BE2C (cell line): Measurements from ENCODE around the gene ATP5IF1.

Source experiments
- DNase-seq: peaks from one replicate; pipeline ENCODE4 v3.0.0-alpha.2; 2020
- H3K27me3 ChIP-seq: fragments of 250-450 bp; sonication (Bioruptor Pico); 2 replicates; pipeline ENCODE4 v1.5.1; 2020; ENCODE audit warnings: mild to moderate bottlenecking
- H3K36me3 ChIP-seq: fragments of 250-450 bp; sonication (Bioruptor Pico); 2 replicates; pipeline ENCODE4 v1.5.1; 2020; ENCODE audit warnings: mild to moderate bottlenecking
- H3K4me1 ChIP-seq: fragments of 250-450 bp; sonication (Bioruptor Pico); 2 replicates; pipeline ENCODE4 v1.5.1; 2020
- H3K4me3 ChIP-seq: 2 replicates; pipeline ENCODE4 v1.5.1; 2011; ENCODE audit warnings: low read depth, low read length
- H3K9me3 ChIP-seq: fragments of 250-450 bp; sonication (Bioruptor Pico); 2 replicates; pipeline ENCODE4 v1.5.1; 2020
- CTCF ChIP-seq: IDR thresholded peaks from 2 replicates; pipeline ENCODE4 v1.5.1; 2012; ENCODE audit warnings: mild to moderate bottlenecking, low read depth, low read length

The ATP5IF1 gene

GRCh38 chr1:28258628-28259251 is 22.8 kb downstream of the ATP5IF1 start:
- no peak for TF ChIP-seq CTCF
- no peaks in the 10 kb centered on the region for H3K27me3 ChIP-seq
- no peaks in the 10 kb centered on the region; the same call in 1 of the 2 replicates for H3K36me3 ChIP-seq
- DNase-seq: no peak
- peak overlapping the region; percentile 32 for H3K4me3 ChIP-seq
- H3K4me1 ChIP-seq: no peaks in the 10 kb centered on the region
- H3K9me3 ChIP-seq: no peaks in the 10 kb centered on the region

GRCh38 chr1:28259252-28259933 is 23.5 kb downstream of the ATP5IF1 start, which contains the start of gene SESN2:
TSS of gene SESN2 (plus strand) at chr1:28259518. CDS start at chr1:28259848, 330 bp downstream.
- peak; percentile 97 for DNase-seq
- H3K4me3 ChIP-seq: peak within 1 kb of the TSS; percentile 81
- H3K36me3 ChIP-seq: no peaks in the 10 kb centered on the region; the same call in 1 of the 2 replicates
- no peaks in the 10 kb centered on the region for H3K9me3 ChIP-seq
- H3K27me3 ChIP-seq: no peaks in the 10 kb centered on the region
- TF ChIP-seq CTCF: no peak
- no peaks in the 10 kb centered on the region for H3K4me1 ChIP-seq

DNA sequence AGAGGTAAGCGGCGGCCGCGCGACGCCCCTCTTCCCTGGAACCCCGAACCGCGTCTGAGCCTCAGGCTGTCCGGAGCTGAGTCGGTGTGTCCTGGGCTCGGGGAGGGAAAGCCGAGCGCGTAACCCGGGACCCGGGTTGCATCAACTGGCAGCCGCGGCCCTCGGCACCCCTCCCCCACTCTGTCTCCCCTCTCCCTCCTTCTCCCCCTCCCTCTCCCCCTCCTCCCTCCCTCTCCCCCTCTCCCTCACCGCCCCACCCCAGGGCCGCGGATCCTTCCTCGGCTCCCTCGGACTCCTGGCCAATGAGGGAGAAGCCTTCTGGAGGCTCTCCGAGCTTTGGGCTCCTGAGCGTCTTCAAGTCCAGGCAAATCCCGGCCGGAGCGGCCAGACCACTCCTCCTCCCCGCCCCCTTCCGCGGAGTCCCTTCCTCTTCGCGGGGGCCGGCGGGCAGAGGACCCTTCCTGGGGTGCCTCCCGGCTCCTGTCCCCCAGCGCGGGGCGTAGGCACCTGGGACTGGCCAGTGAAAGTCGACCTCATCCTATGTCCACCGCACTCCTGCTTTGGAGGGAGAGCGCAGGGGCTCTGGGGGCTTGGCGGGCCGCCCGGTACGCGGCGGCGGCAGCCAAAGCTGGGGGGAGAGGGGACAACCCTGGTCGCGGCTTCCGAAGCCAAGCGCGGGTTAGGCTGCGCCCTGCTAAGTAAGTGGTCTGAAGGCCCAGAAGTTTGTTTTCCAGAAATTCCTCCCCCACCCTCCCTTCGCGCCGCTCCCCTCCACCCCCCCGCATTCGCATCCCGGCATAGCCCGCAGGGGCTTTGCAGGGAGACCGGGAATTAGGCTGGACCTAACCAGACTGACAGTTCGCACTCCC is 24.2 kb downstream of the ATP5IF1 start:
- H3K4me3 ChIP-seq: peak overlapping the region; percentile 81
- TF ChIP-seq CTCF: no peak
- peak; percentile 58 for DNase-seq
- no peaks in the 10 kb centered on the region for H3K4me1 ChIP-seq
- no peaks in the 10 kb centered on the region; the same call in 1 of the 2 replicates for H3K36me3 ChIP-seq
- no peaks in the 10 kb centered on the region for H3K27me3 ChIP-seq
- no peaks in the 10 kb centered on the region for H3K9me3 ChIP-seq

- H3K4me3 ChIP-seq: peak overlapping the region; percentile 81
- no peaks in the 10 kb centered on the region for H3K9me3 ChIP-seq
- TF ChIP-seq CTCF: no peak
- H3K27me3 ChIP-seq: no peaks in the 10 kb centered on the region
- H3K36me3 ChIP-seq: no peaks in the 10 kb centered on the region; the same call in 1 of the 2 replicates
- H3K4me1 ChIP-seq: no peaks in the 10 kb centered on the region
- DNase-seq: no peak
Measured at GRCh38 chr1:28260803-28261174, 24.9 kb downstream of the ATP5IF1 start.

DNA sequence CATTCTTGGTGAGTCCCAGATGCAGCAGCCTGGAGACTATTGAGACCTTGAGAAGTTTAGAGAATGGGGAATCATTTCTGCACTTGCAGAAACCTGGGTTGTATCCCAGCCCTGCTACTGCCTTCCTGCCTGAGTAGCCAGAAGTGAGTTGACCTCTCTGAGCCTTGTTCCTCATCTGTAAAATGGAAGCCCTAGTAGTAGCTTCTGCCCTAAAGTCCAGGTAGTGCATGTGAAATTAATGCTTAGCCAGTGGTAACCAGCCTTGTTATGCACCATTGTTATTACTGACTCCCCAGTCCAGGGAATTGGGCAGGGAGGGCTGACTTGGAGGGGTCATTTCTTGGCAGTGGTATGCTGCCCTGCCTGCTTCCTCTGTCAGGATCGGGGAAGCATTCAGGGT is 29.0 kb downstream of the ATP5IF1 start:
- no peaks in the 10 kb centered on the region for H3K36me3 ChIP-seq
- H3K27me3 ChIP-seq: no peaks in the 10 kb centered on the region
- H3K4me1 ChIP-seq: no peaks in the 10 kb centered on the region
- no peak for TF ChIP-seq CTCF
- no peak overlapping the region for H3K4me3 ChIP-seq
- no peak for DNase-seq
- H3K9me3 ChIP-seq: no peaks in the 10 kb centered on the region

GRCh38 chr1:28265577-28265976 is 29.7 kb downstream of the ATP5IF1 start:
- Histone ChIP-seq H3K9me3 (no peaks in the 10 kb centered on the region), H3K4me1 (no peaks in the 10 kb centered on the region), H3K4me3 (no peak overlapping the region), H3K27me3 (no peaks in the 10 kb centered on the region), H3K36me3 (no peaks in the 10 kb centered on the region)
- TF ChIP-seq CTCF: no peak
- no peak for DNase-seq
